HTERT RPE-1 (cell line): ENCODE results near the gene DENND6A.
"Not testable (repeated sequence)": the region's sequence is repeated elsewhere in the genome, so short reads cannot be mapped to it uniquely, and the experiment has no call there.

Source experiments
- in situ Hi-C: fragments of 300-500 bp; cut with MboI; formaldehyde crosslinking; loops from 4 replicates; pipeline ENCODE4 v1.14.3; 2020; ENCODE audit warnings: low sequenced_read_pairs

The DENND6A gene

GRCh38 chr3:57692396-57693147 is at the start of gene DENND6A:
Gene DENND6A (minus strand): TSS chr3:57693077. CDS start chr3:57693018, 59 bp downstream.
- in situ Hi-C loops: no loop called here

GRCh38 chr3:57740027-57740426 is 47.1 kb upstream of the DENND6A start:
- in situ Hi-C loops: no loop called here

GRCh38 chr3:57738391-57738790 is 45.5 kb upstream of the DENND6A start:
- in situ Hi-C loops: no loop called here

- in situ Hi-C loops: no loop called here
Measured at GRCh38 chr3:57737840-57738239, 45.0 kb upstream of the DENND6A start.

GRCh38 chr3:57735405-57735804 is 42.5 kb upstream of the DENND6A start:
- in situ Hi-C loops: no loop called here

GRCh38 chr3:57733790-57734189 is 40.9 kb upstream of the DENND6A start:
- in situ Hi-C loops: no loop called here

GRCh38 chr3:57731311-57731710 is 38.4 kb upstream of the DENND6A start:
- in situ Hi-C loops: no loop called here

- in situ Hi-C loops: no loop called here
Measured at GRCh38 chr3:57730682-57731081, 37.8 kb upstream of the DENND6A start.

- in situ Hi-C loops: no loop called here
Measured at GRCh38 chr3:57729334-57730045, 36.6 kb upstream of the DENND6A start.

- in situ Hi-C loops: no loop called here
Measured at GRCh38 chr3:57727106-57727505, 34.2 kb upstream of the DENND6A start.

- in situ Hi-C loops: no loop called here
Measured at GRCh38 chr3:57726397-57726796, 33.5 kb upstream of the DENND6A start.

GRCh38 chr3:57718118-57718517 is 25.2 kb upstream of the DENND6A start:
- in situ Hi-C loops: no loop called here

- in situ Hi-C loops: no loop called here
Measured at GRCh38 chr3:57717205-57717868, 24.5 kb upstream of the DENND6A start.

GRCh38 chr3:57715686-57716085 is 22.8 kb upstream of the DENND6A start:
- in situ Hi-C loops: no loop called here

- in situ Hi-C loops: no loop called here
Measured at GRCh38 chr3:57709559-57709958, 16.7 kb upstream of the DENND6A start.

GRCh38 chr3:57709031-57709430 is 16.2 kb upstream of the DENND6A start:
- in situ Hi-C loops: no loop called here

- in situ Hi-C loops: no loop called here
Measured at GRCh38 chr3:57706462-57706861, 13.6 kb upstream of the DENND6A start.

GRCh38 chr3:57705351-57705750 is 12.5 kb upstream of the DENND6A start:
- in situ Hi-C loops: not testable (repeated sequence)

- in situ Hi-C loops: no loop called here
Measured at GRCh38 chr3:57701781-57702180, 8.9 kb upstream of the DENND6A start.

- in situ Hi-C loops: no loop called here
Measured at GRCh38 chr3:57700737-57701136, 7.9 kb upstream of the DENND6A start.

- in situ Hi-C loops: no loop called here
Measured at GRCh38 chr3:57699591-57699990, 6.7 kb upstream of the DENND6A start.

GRCh38 chr3:57696801-57697321 is 4.0 kb upstream of the DENND6A start:
- in situ Hi-C loops: no loop called here
